GM18519 (cell line): ENCODE measurements around the gene RBM48.
A peak's percentile ranks its signal among the peaks of the same experiment; 100 is the strongest.
"Not testable (repeated sequence)": the region's sequence is repeated elsewhere in the genome, so short reads cannot be mapped to it uniquely, and the experiment has no call there.

Source experiments
- ATAC-seq: cut with Tn5 transposase; IDR thresholded peaks from one replicate; pipeline ENCODE4 v1.9.1; 2021; ENCODE audit warnings: mild to moderate bottlenecking, moderate library complexity; ENCODE audit not compliant: unreplicated experiment, low FRiP score

The RBM48 gene

GRCh38 chr7:92528188-92528957, at the start of gene RBM48, which contains the start of gene PEX1:
TSS of gene RBM48 (plus strand) at chr7:92528795. CDS start at chr7:92528814, 19 bp downstream.
TSS of gene PEX1 (minus strand) at chr7:92528520. CDS start at chr7:92528435, 85 bp downstream.
- peak; percentile 95 for ATAC-seq

- ATAC-seq: not testable (repeated sequence)
Observed at GRCh38 chr7:92479146-92479545, 49.4 kb upstream of the RBM48 start.

- not testable (repeated sequence) for ATAC-seq
Observed at GRCh38 chr7:92483624-92484023, 45.0 kb upstream of the RBM48 start.

GRCh38 chr7:92484226-92484625, 44.4 kb upstream of the RBM48 start:
- ATAC-seq: not testable (repeated sequence)

- ATAC-seq: no peak
Observed at GRCh38 chr7:92485267-92485892, 43.2 kb upstream of the RBM48 start.

- ATAC-seq: no peak
Observed at GRCh38 chr7:92485974-92486373, 42.6 kb upstream of the RBM48 start.

- ATAC-seq: no peak
Observed at GRCh38 chr7:92487804-92488203, 40.8 kb upstream of the RBM48 start.

GRCh38 chr7:92489634-92490033, 39.0 kb upstream of the RBM48 start:
- no peak for ATAC-seq

GRCh38 chr7:92496876-92497275, 31.7 kb upstream of the RBM48 start:
- no peak for ATAC-seq

- no peak for ATAC-seq
Observed at GRCh38 chr7:92498557-92498956, 30.0 kb upstream of the RBM48 start.

- ATAC-seq: no peak
Observed at GRCh38 chr7:92503767-92504166, 24.8 kb upstream of the RBM48 start.

- ATAC-seq: no peak
Observed at GRCh38 chr7:92504563-92504962, 24.0 kb upstream of the RBM48 start.

- ATAC-seq: no peak
Observed at GRCh38 chr7:92506363-92506762, 22.2 kb upstream of the RBM48 start.

GRCh38 chr7:92508946-92509345, 19.6 kb upstream of the RBM48 start:
- no peak for ATAC-seq

- ATAC-seq: no peak
Observed at GRCh38 chr7:92513167-92513902, 15.3 kb upstream of the RBM48 start.

GRCh38 chr7:92517631-92518030, 11.0 kb upstream of the RBM48 start:
- no peak for ATAC-seq

- ATAC-seq: no peak
Observed at GRCh38 chr7:92520024-92520423, 8.6 kb upstream of the RBM48 start.

GRCh38 chr7:92523110-92523509, 5.5 kb upstream of the RBM48 start:
- no peak for ATAC-seq

GRCh38 chr7:92527300-92528187, 1.1 kb upstream of the RBM48 start:
- peak; percentile 39 for ATAC-seq

- no peak for ATAC-seq
Observed at GRCh38 chr7:92528958-92529264, 316 bp downstream of the RBM48 start.
